Mesendoderm (in vitro differentiated cells): ENCODE data around the gene FLRT2.

Experiments
- DNase-seq: peaks from one replicate; pipeline ENCODE4 v3.0.0; 2013
- H2AK5ac ChIP-seq: 2 replicates; pipeline ENCODE4 v1.6.1; 2013; ENCODE audit warnings: low read length, inconsistent platforms
- H2BK120ac ChIP-seq: 2 replicates; pipeline ENCODE4 v1.6.1; 2013; ENCODE audit warnings: low read depth, mild to moderate bottlenecking, low read length, moderate library complexity, mixed read lengths
- H2BK15ac ChIP-seq: replicated peaks from 2 replicates; pipeline ENCODE4 v1.6.1; 2013; ENCODE audit warnings: low read depth, mild to moderate bottlenecking, moderate library complexity
- H2BK5ac ChIP-seq: 2 replicates; pipeline ENCODE4 v1.6.1; 2013; ENCODE audit warnings: low read length, inconsistent platforms
- H3K18ac ChIP-seq: 2 replicates; pipeline ENCODE4 v1.6.1; 2013; ENCODE audit warnings: mild to moderate bottlenecking, low read length, mixed read lengths
- H3K23ac ChIP-seq: one replicate; pipeline ENCODE4 v1.6.1; 2013; ENCODE audit warnings: low read length
- H3K27ac ChIP-seq: 2 replicates; pipeline ENCODE4 v1.5.1; 2013; ENCODE audit warnings: low read depth, mild to moderate bottlenecking, inconsistent platforms, low read length, moderate library complexity
- H3K27me3 ChIP-seq: 2 replicates; pipeline ENCODE4 v1.6.1; 2013; ENCODE audit warnings: low read length, control low read depth, mild to moderate bottlenecking, inconsistent platforms; ENCODE audit not compliant: insufficient read depth, poor library complexity
- H3K36me3 ChIP-seq: 2 replicates; pipeline ENCODE4 v1.6.1; 2013; ENCODE audit warnings: low read length, inconsistent platforms; ENCODE audit not compliant: control insufficient read depth, insufficient read depth
- H3K4ac ChIP-seq: one replicate; pipeline ENCODE4 v1.6.1; 2013; ENCODE audit warnings: low read depth, mild to moderate bottlenecking, low read length, moderate library complexity
- H3K4me1 ChIP-seq: 2 replicates; pipeline ENCODE4 v1.6.1; 2013; ENCODE audit warnings: low read depth, low read length, inconsistent platforms; ENCODE audit not compliant: control insufficient read depth
- H3K4me2 ChIP-seq: 2 replicates; pipeline ENCODE4 v1.6.1; 2013; ENCODE audit warnings: low read length
- H3K4me3 ChIP-seq: 2 replicates; pipeline ENCODE4 v1.5.1; 2013; ENCODE audit warnings: mild to moderate bottlenecking, low read length
- H3K56ac ChIP-seq: one replicate; pipeline ENCODE4 v1.6.1; 2013; ENCODE audit warnings: low read length
- H3K79me1 ChIP-seq: 2 replicates; pipeline ENCODE4 v1.6.1; 2013; ENCODE audit warnings: low read length, inconsistent platforms
- H3K79me2 ChIP-seq: 2 replicates; pipeline ENCODE4 v1.6.1; 2013; ENCODE audit warnings: mild to moderate bottlenecking, low read length; ENCODE audit not compliant: control insufficient read depth, insufficient read depth
- H3K9ac ChIP-seq: 2 replicates; pipeline ENCODE4 v1.6.1; 2013; ENCODE audit warnings: low read length, inconsistent platforms
- H4K5ac ChIP-seq: one replicate; pipeline ENCODE4 v1.6.1; 2013; ENCODE audit warnings: low read length
- H4K8ac ChIP-seq: one replicate; pipeline ENCODE4 v1.6.1; 2013; ENCODE audit warnings: low read depth, mild to moderate bottlenecking, control low read depth, low read length, moderate library complexity
- WGBS: extraction: QIAGEN DNeasy Blood & Tissue Kit; methylation state at CpG from one replicate; pipeline ENCODE4 v1.1.7; 2013; ENCODE audit warnings: low lambda C conversion rate, missing lambda C conversion rate; ENCODE audit not compliant: insufficient coverage; ENCODE audit errors: extremely low coverage; 5-methylcytosine and 5-hydroxymethylcytosine counted together

Gene FLRT2

GRCh38 chr14:85558505-85558904, 28.6 kb downstream of the FLRT2 start:
- no peak overlapping the region for H3K56ac ChIP-seq
- H2BK15ac ChIP-seq: no peak overlapping the region
- no peak overlapping the region for H2AK5ac ChIP-seq
- H3K4me2 ChIP-seq: no peak overlapping the region
- H3K36me3 ChIP-seq: no peaks in the 10 kb centered on the region
- H3K79me1 ChIP-seq: no peaks in the 10 kb centered on the region
- H2BK5ac ChIP-seq: no peak overlapping the region
- H3K27me3 ChIP-seq: no peaks in the 10 kb centered on the region
- no peak overlapping the region for H2BK120ac ChIP-seq
- no peaks in the 10 kb centered on the region for H3K79me2 ChIP-seq
- no peak overlapping the region for H3K27ac ChIP-seq
- H4K8ac ChIP-seq: no peak overlapping the region
- H3K4me3 ChIP-seq: no peak overlapping the region
- H4K5ac ChIP-seq: no peak overlapping the region
- no peak for DNase-seq
- no CpG with 5 or more reads among the region's 2 CpGs for whole genome bisulfite sequencing
- H3K9ac ChIP-seq: no peak overlapping the region
- no peak overlapping the region for H3K23ac ChIP-seq
- H3K4ac ChIP-seq: no peak overlapping the region
- no peak overlapping the region for H3K18ac ChIP-seq
- H3K4me1 ChIP-seq: no peaks in the 10 kb centered on the region

GRCh38 chr14:85562630-85563029, 32.7 kb downstream of the FLRT2 start:
- H3K4me2 ChIP-seq: no peak overlapping the region
- no peak overlapping the region for H3K18ac ChIP-seq
- H2BK15ac ChIP-seq: no peak overlapping the region
- H3K23ac ChIP-seq: no peak overlapping the region
- DNase-seq: no peak
- no peak overlapping the region for H3K4ac ChIP-seq
- H3K27ac ChIP-seq: no peak overlapping the region
- no peak overlapping the region for H3K4me3 ChIP-seq
- H2AK5ac ChIP-seq: no peak overlapping the region
- no peak overlapping the region for H3K56ac ChIP-seq
- no peaks in the 10 kb centered on the region for H3K79me1 ChIP-seq
- no peak overlapping the region for H3K9ac ChIP-seq
- H2BK5ac ChIP-seq: no peak overlapping the region
- WGBS: no CpG with 5 or more reads among the region's 5 CpGs
- peaks cover 2% of the 10 kb centered on the region for H3K4me1 ChIP-seq
- H4K5ac ChIP-seq: no peak overlapping the region
- H4K8ac ChIP-seq: no peak overlapping the region
- no peaks in the 10 kb centered on the region for H3K36me3 ChIP-seq
- no peaks in the 10 kb centered on the region for H3K27me3 ChIP-seq
- H2BK120ac ChIP-seq: no peak overlapping the region
- H3K79me2 ChIP-seq: no peaks in the 10 kb centered on the region

GRCh38 chr14:85564841-85565527, 35.0 kb downstream of the FLRT2 start:
- no peak for DNase-seq
- Histone ChIP-seq H3K27me3 (no peaks in the 10 kb centered on the region), H3K4me2 (no peak overlapping the region), H2BK120ac (no peak overlapping the region), H2BK15ac (no peak overlapping the region), H3K23ac (no peak overlapping the region), H3K4me1 (peaks cover 2% of the 10 kb centered on the region), H4K8ac (no peak overlapping the region), H2BK5ac (no peak overlapping the region), H4K5ac (no peak overlapping the region), H3K36me3 (no peaks in the 10 kb centered on the region), H3K56ac (no peak overlapping the region), H3K79me2 (no peaks in the 10 kb centered on the region), H3K18ac (no peak overlapping the region), H3K9ac (no peak overlapping the region), H3K4me3 (no peak overlapping the region), H3K79me1 (no peaks in the 10 kb centered on the region), H3K27ac (no peak overlapping the region), H3K4ac (no peak overlapping the region), H2AK5ac (no peak overlapping the region)
- WGBS: no CpG with 5 or more reads among the region's 3 CpGs

GRCh38 chr14:85565862-85566296, 35.9 kb downstream of the FLRT2 start:
- no peak overlapping the region for H3K23ac ChIP-seq
- peaks cover 2% of the 10 kb centered on the region for H3K4me1 ChIP-seq
- H4K5ac ChIP-seq: no peak overlapping the region
- no peak overlapping the region for H3K27ac ChIP-seq
- peak; percentile 42 for DNase-seq
- no peaks in the 10 kb centered on the region for H3K36me3 ChIP-seq
- no peak overlapping the region for H4K8ac ChIP-seq
- no peaks in the 10 kb centered on the region for H3K27me3 ChIP-seq
- no peak overlapping the region for H2BK5ac ChIP-seq
- no CpG with 5 or more reads among the region's 3 CpGs for WGBS
- no peak overlapping the region for H3K18ac ChIP-seq
- H3K4me2 ChIP-seq: no peak overlapping the region
- H3K79me2 ChIP-seq: no peaks in the 10 kb centered on the region
- H2BK15ac ChIP-seq: no peak overlapping the region
- no peak overlapping the region for H3K4me3 ChIP-seq
- H2BK120ac ChIP-seq: no peak overlapping the region
- no peaks in the 10 kb centered on the region for H3K79me1 ChIP-seq
- no peak overlapping the region for H3K4ac ChIP-seq
- H3K56ac ChIP-seq: no peak overlapping the region
- H3K9ac ChIP-seq: no peak overlapping the region
- H2AK5ac ChIP-seq: no peak overlapping the region

GRCh38 chr14:85566603-85567002, 36.7 kb downstream of the FLRT2 start:
- no peak overlapping the region for H2BK15ac ChIP-seq
- H3K79me1 ChIP-seq: no peaks in the 10 kb centered on the region
- H2AK5ac ChIP-seq: no peak overlapping the region
- no peak overlapping the region for H3K27ac ChIP-seq
- DNase-seq: no peak
- H4K8ac ChIP-seq: no peak overlapping the region
- H3K36me3 ChIP-seq: no peaks in the 10 kb centered on the region
- H3K79me2 ChIP-seq: no peaks in the 10 kb centered on the region
- H3K4ac ChIP-seq: no peak overlapping the region
- peaks cover 2% of the 10 kb centered on the region for H3K4me1 ChIP-seq
- no peak overlapping the region for H2BK5ac ChIP-seq
- no peak overlapping the region for H3K4me2 ChIP-seq
- H3K56ac ChIP-seq: no peak overlapping the region
- no peak overlapping the region for H3K4me3 ChIP-seq
- H2BK120ac ChIP-seq: no peak overlapping the region
- no peaks in the 10 kb centered on the region for H3K27me3 ChIP-seq
- no CpG with 5 or more reads among the region's 4 CpGs for WGBS
- H3K23ac ChIP-seq: no peak overlapping the region
- H3K9ac ChIP-seq: no peak overlapping the region
- no peak overlapping the region for H3K18ac ChIP-seq
- no peak overlapping the region for H4K5ac ChIP-seq

- Histone ChIP-seq H4K8ac (no peak overlapping the region), H3K27ac (no peak overlapping the region), H3K56ac (no peak overlapping the region), H3K18ac (no peak overlapping the region), H2AK5ac (no peak overlapping the region), H3K9ac (no peak overlapping the region), H3K27me3 (no peaks in the 10 kb centered on the region), H3K23ac (no peak overlapping the region), H3K36me3 (no peaks in the 10 kb centered on the region), H2BK15ac (peak overlapping the region; percentile 92), H2BK120ac (no peak overlapping the region), H3K4me2 (no peak overlapping the region), H3K4me3 (no peak overlapping the region), H3K4ac (no peak overlapping the region), H3K79me1 (peaks cover 3% of the 10 kb centered on the region), H3K79me2 (no peaks in the 10 kb centered on the region), H4K5ac (no peak overlapping the region), H3K4me1 (peaks cover 20% of the 10 kb centered on the region), H2BK5ac (no peak overlapping the region)
- DNase-seq: peak; percentile 73
- no CpG with 5 or more reads among the region's 2 CpGs for WGBS
Observed at GRCh38 chr14:85572011-85572410, 42.1 kb downstream of the FLRT2 start.
